Liver (tissue), 9 donors: ENCODE results near the gene NFATC2. TPM values are rescaled to one million over a fixed set of nuclear protein-coding genes. Genes with fewer than 3 reads are reported as not detected.

Experiments used
- DNase-seq: peaks from one replicate; pipeline ENCODE4 v3.0.0-alpha.2; 2017; ENCODE audit warnings: low spot score
- H3K27ac ChIP-seq, 2 donors: one replicate each; pipeline ENCODE4 v1.7.0; 2013; ENCODE audit warnings: inconsistent platforms in 2 of 2, low read length in 2 of 2, control low read depth in 1 of 2, low read depth in 1 of 2, mild to moderate bottlenecking in 1 of 2
- H3K27me3 ChIP-seq, 4 donors: one replicate each; pipeline versions ENCODE4 v1.6.1 to v1.7.0; 2013; ENCODE audit warnings: low read length in 3 of 4, inconsistent platforms in 1 of 4, mild to moderate bottlenecking in 1 of 4, moderate library complexity in 1 of 4; ENCODE audit not compliant: control insufficient read depth in 4 of 4, insufficient read depth in 4 of 4
- H3K36me3 ChIP-seq, 4 donors: one replicate each; pipeline versions ENCODE4 v1.6.1 to v1.7.0; 2013; ENCODE audit warnings: low read length in 3 of 4, mild to moderate bottlenecking in 3 of 4, low read depth in 1 of 4, moderate library complexity in 1 of 4; ENCODE audit not compliant: control insufficient read depth in 4 of 4, insufficient read depth in 3 of 4
- H3K4me1 ChIP-seq, 4 donors: one replicate each; pipeline versions ENCODE4 v1.6.1 to v1.7.0; 2013; ENCODE audit warnings: low read length in 3 of 4, mild to moderate bottlenecking in 3 of 4, moderate library complexity in 1 of 4; ENCODE audit not compliant: control insufficient read depth in 4 of 4, insufficient read depth in 4 of 4
- H3K4me3 ChIP-seq, 3 donors: one replicate each; pipeline versions ENCODE4 v1.6.1 to v1.7.0; 2013; ENCODE audit warnings: low read length in 3 of 3, control low read depth in 1 of 3, low read depth in 1 of 3, mild to moderate bottlenecking in 1 of 3
- H3K9ac ChIP-seq, 2 donors: one replicate each; pipeline ENCODE4 v1.7.0; 2013; ENCODE audit warnings: low read length in 2 of 2, mild to moderate bottlenecking in 2 of 2, moderate library complexity in 2 of 2, control low read depth in 1 of 2, low read depth in 1 of 2
- H3K9me3 ChIP-seq, 4 donors: one replicate each; pipeline versions ENCODE4 v1.6.1 to v1.7.0; 2013; ENCODE audit warnings: low read length in 3 of 4; ENCODE audit not compliant: control insufficient read depth in 4 of 4
- ATF3 ChIP-seq: IDR thresholded peaks from 2 replicates; pipeline ENCODE4 v1.6.1; 2016; ENCODE audit warnings: antibody characterized with exemption
- CTCF ChIP-seq: fragments of 150-350 bp; IDR thresholded peaks from 2 replicates; pipeline ENCODE4 v1.5.1; 2017; ENCODE audit warnings: improper control_type of control experiment, low read depth, low read length; ENCODE audit not compliant: missing input control
- EGR1 ChIP-seq, 2 donors: IDR thresholded peaks; 2 replicates each; pipeline ENCODE4 v1.6.1; 2016 to 2018; ENCODE audit warnings: antibody characterized with exemption in 2 of 2, low read depth in 2 of 2
- FOXA1 ChIP-seq: IDR thresholded peaks from 2 replicates; pipeline ENCODE4 v1.6.1; 2016; ENCODE audit warnings: antibody characterized with exemption
- FOXA2 ChIP-seq: IDR thresholded peaks from 2 replicates; pipeline ENCODE4 v1.6.1; 2016; ENCODE audit warnings: antibody characterized with exemption
- GABPA ChIP-seq, 2 donors: IDR thresholded peaks in 1 of 2; conservative IDR thresholded peaks in 1 of 2; 2 replicates each; pipeline ENCODE4 v1.6.1; 2016; ENCODE audit warnings: antibody characterized with exemption in 2 of 2, mild to moderate bottlenecking in 1 of 2, moderate library complexity in 1 of 2
- HNF4A ChIP-seq, 2 donors: conservative IDR thresholded peaks; 2 replicates each; pipeline ENCODE4 v1.6.1; 2016; ENCODE audit warnings: antibody characterized with exemption in 2 of 2, mild to moderate bottlenecking in 2 of 2
- HNF4G ChIP-seq: IDR thresholded peaks from 2 replicates; pipeline ENCODE4 v1.6.1; 2016; ENCODE audit warnings: antibody characterized with exemption
- JUND ChIP-seq, 2 donors: IDR thresholded peaks; 2 replicates each; pipeline ENCODE4 v1.6.1; 2016; ENCODE audit warnings: antibody characterized with exemption in 2 of 2
- MAX ChIP-seq: IDR thresholded peaks from 2 replicates; pipeline ENCODE4 v1.6.1; 2016; ENCODE audit warnings: antibody characterized with exemption
- NR2F2 ChIP-seq: IDR thresholded peaks from 2 replicates; pipeline ENCODE4 v1.6.1; 2016; ENCODE audit warnings: antibody characterized with exemption
- RAD21 ChIP-seq, 2 donors: IDR thresholded peaks; 2 replicates each; pipeline ENCODE4 v1.6.1; 2016; ENCODE audit warnings: antibody characterized with exemption in 2 of 2, mild to moderate bottlenecking in 2 of 2
- REST ChIP-seq: IDR thresholded peaks from 2 replicates; pipeline ENCODE4 v1.6.1; 2016; ENCODE audit warnings: antibody characterized with exemption, mild to moderate bottlenecking
- RXRA ChIP-seq, 2 donors: IDR thresholded peaks; 2 replicates each; pipeline ENCODE4 v1.6.1; 2017 to 2018; ENCODE audit warnings: antibody characterized with exemption in 2 of 2, mild to moderate bottlenecking in 1 of 2
- SP1 ChIP-seq: IDR thresholded peaks from 2 replicates; pipeline ENCODE4 v1.6.1; 2018; ENCODE audit warnings: antibody characterized with exemption, mild to moderate bottlenecking
- TAF1 ChIP-seq: conservative IDR thresholded peaks from 2 replicates; pipeline ENCODE4 v1.6.1; 2016; ENCODE audit warnings: antibody characterized with exemption, mild to moderate bottlenecking
- YY1 ChIP-seq: IDR thresholded peaks from 2 replicates; pipeline ENCODE4 v1.6.1; 2016; ENCODE audit warnings: antibody characterized with exemption, mild to moderate bottlenecking
- WGBS: extraction: QIAGEN DNeasy Blood & Tissue Kit; methylation state at CpG from one replicate; pipeline ENCODE4 v1.1.7; 2013; 5-methylcytosine and 5-hydroxymethylcytosine counted together
- polyA plus RNA-seq, 2 donors: library from polyadenylated mRNA; stranded (reverse) in 1 of 2; unstranded in 1 of 2; fragments of 200-250 nt in 1 of 2; fragments of >200 nt in 1 of 2; fragmentation: Nextera tagmentation in 1 of 2; extraction: Ambion mirVana in 1 of 2; gene quantifications; one replicate each; pipeline versions ENCODE4 v1.2.1 to v1.2.3, GENCODE V29; 2013 to 2015
- total RNA-seq, 2 donors: library from RNA; depleted of rRNA; stranded (reverse); fragments of >200 nt; gene quantifications; one replicate each; pipeline ENCODE4 v1.2.3, GENCODE V29; 2014
- TF ChIP-seq, protein P1 (sequence below): IDR thresholded peaks from 2 replicates; pipeline ENCODE4 v1.6.1; 2016; ENCODE audit warnings: antibody characterized with exemption
- donor health status: healthy.
- donor health status: healthy.
- donor health status: healthy.
- donor health status: healthy.
- donor health status: healthy.

NFATC2 gene
- total and polyA plus RNA-seq, 4 donors: 1.2 to 6.7 (median 2.6) TPM

DNA sequence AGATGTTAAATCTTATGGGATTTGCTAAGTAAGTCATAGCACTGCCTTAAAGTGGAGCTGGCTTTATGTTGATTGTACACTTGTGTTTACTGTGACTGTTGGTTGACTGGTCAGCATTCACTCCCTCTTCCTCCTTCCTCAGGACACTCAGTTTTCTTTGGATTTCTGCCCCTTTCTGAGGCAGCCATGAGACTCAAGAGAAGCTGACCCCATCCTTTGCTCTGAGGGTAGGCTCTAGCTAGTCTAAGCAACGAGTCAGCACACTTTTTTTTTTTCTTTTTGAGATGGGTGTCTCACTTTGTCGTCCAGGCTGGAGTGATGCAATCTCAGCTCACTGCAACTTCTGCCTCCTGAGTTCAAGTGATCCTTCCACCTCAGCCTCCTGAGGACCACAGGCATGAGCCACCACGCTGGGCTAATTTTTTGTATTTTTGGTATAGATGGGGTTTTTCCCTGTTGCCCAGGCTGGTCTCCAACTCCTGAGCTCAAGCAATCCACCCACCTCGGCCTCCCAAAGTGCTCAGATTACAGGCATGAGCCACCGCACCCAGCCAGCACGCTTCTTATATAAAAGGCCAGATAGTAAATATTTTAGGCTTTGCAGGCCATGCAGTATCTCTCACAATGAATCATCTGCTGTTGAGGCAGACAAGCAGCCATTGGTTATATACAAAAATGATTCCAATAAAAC lies 191.4 kb downstream of the NFATC2 start:
- no peaks in the 10 kb centered on the region for H3K36me3 ChIP-seq
- H3K4me3 ChIP-seq: no peak overlapping the region
- whole genome bisulfite sequencing: 72% methylated on average over 6 of the region's 6 CpGs
- no peak overlapping the region for H3K9ac ChIP-seq
- H3K27me3 ChIP-seq: no peaks in the 10 kb centered on the region
- DNase-seq: no peak
- H3K27ac ChIP-seq: no peak overlapping the region
- no peaks in the 10 kb centered on the region for H3K9me3 ChIP-seq
- no peak for TF ChIP-seq TAF1
- TF ChIP-seq ATF3: no peak
- H3K4me1 ChIP-seq: no peaks in the 10 kb centered on the region

- no peaks in the 10 kb centered on the region for H3K27me3 ChIP-seq
- TF ChIP-seq SP1 (no peak), HNF4A (conservative IDR thresholded peaks at IDR 0.05) (no peak), FOXA2 (no peak), EGR1 (IDR thresholded peaks at IDR 0.05; ENCODE audit: low read depth in 2 of 2) (no peak), TAF1 (no peak), FOXA1 (no peak), REST (no peak), RAD21 (IDR thresholded peaks at IDR 0.05) (no peak), RXRA (IDR thresholded peaks at IDR 0.05) (no peak), ATF3 (no peak), JUND (IDR thresholded peaks at IDR 0.05) (no peak), CTCF (no peak), GABPA (IDR thresholded peaks at IDR 0.05 in 1 of 2, conservative IDR thresholded peaks at IDR 0.05 in 1 of 2) (no peak), NR2F2 (no peak), MAX (no peak), YY1 (no peak), HNF4G (no peak)
- TF ChIP-seq, protein P1, sequence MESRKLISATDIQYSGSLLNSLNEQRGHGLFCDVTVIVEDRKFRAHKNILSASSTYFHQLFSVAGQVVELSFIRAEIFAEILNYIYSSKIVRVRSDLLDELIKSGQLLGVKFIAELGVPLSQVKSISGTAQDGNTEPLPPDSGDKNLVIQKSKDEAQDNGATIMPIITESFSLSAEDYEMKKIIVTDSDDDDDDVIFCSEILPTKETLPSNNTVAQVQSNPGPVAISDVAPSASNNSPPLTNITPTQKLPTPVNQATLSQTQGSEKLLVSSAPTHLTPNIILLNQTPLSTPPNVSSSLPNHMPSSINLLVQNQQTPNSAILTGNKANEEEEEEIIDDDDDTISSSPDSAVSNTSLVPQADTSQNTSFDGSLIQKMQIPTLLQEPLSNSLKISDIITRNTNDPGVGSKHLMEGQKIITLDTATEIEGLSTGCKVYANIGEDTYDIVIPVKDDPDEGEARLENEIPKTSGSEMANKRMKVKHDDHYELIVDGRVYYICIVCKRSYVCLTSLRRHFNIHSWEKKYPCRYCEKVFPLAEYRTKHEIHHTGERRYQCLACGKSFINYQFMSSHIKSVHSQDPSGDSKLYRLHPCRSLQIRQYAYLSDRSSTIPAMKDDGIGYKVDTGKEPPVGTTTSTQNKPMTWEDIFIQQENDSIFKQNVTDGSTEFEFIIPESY: no peak
- no peak overlapping the region for H3K27ac ChIP-seq
- H3K4me3 ChIP-seq: no peak overlapping the region
- H3K9me3 ChIP-seq: no peaks in the 10 kb centered on the region
- 88% methylated on average over 4 of the region's 4 CpGs for WGBS
- no peak overlapping the region for H3K9ac ChIP-seq
- DNase-seq: no peak
- no peaks in the 10 kb centered on the region for H3K4me1 ChIP-seq
- H3K36me3 ChIP-seq: no peaks in the 10 kb centered on the region
Observed at GRCh38 chr20:51348876-51349275, 193.6 kb downstream of the NFATC2 start.
